GM18909 (cell line): Measurements from ENCODE around the gene TMEM174.
A peak's percentile ranks its signal among the peaks of the same experiment; 100 is the strongest.
"Not testable (repeated sequence)": the region's sequence is repeated elsewhere in the genome, so short reads cannot be mapped to it uniquely, and the experiment has no call there.

ENCODE experiments used
- ATAC-seq: cut with Tn5 transposase; IDR thresholded peaks from one replicate; pipeline ENCODE4 v1.9.1; 2021; ENCODE audit warnings: mild to moderate bottlenecking; ENCODE audit not compliant: unreplicated experiment, poor library complexity

TMEM174 gene

GRCh38 chr5:73188764-73189531 is 16.0 kb downstream of the TMEM174 start:
- ATAC-seq, result no peak

- ATAC-seq, result no peak
These were observed 16.9 kb downstream of the TMEM174 start for GRCh38 chr5:73189871-73190376.

GRCh38 chr5:73192370-73192769 is 19.4 kb downstream of the TMEM174 start:
- no peak for ATAC-seq

GRCh38 chr5:73193592-73193991 is 20.6 kb downstream of the TMEM174 start:
- ATAC-seq, result no peak

GRCh38 chr5:73196201-73196600 is 23.2 kb downstream of the TMEM174 start:
- ATAC-seq, result no peak

GRCh38 chr5:73197637-73198257 is 24.8 kb downstream of the TMEM174 start:
- no peak for ATAC-seq

- ATAC-seq, result no peak
These were observed 26.0 kb downstream of the TMEM174 start for GRCh38 chr5:73198833-73199592.

GRCh38 chr5:73199671-73200070 is 26.7 kb downstream of the TMEM174 start:
- ATAC-seq, result no peak

GRCh38 chr5:73201547-73202513 is 28.8 kb downstream of the TMEM174 start:
- peak; percentile 79 for ATAC-seq

- ATAC-seq, result no peak
These were observed 31.3 kb downstream of the TMEM174 start for GRCh38 chr5:73204332-73204731.

- no peak for ATAC-seq
These were observed 31.7 kb downstream of the TMEM174 start for GRCh38 chr5:73204733-73205132.

- no peak for ATAC-seq
These were observed 32.3 kb downstream of the TMEM174 start for GRCh38 chr5:73205305-73205704.

- ATAC-seq, result not testable (repeated sequence)
These were observed 34.2 kb downstream of the TMEM174 start for GRCh38 chr5:73207239-73207638.

- not testable (repeated sequence) for ATAC-seq
These were observed 36.1 kb downstream of the TMEM174 start for GRCh38 chr5:73209075-73209474.

- not testable (repeated sequence) for ATAC-seq
These were observed 39.7 kb downstream of the TMEM174 start for GRCh38 chr5:73212693-73213092.

GRCh38 chr5:73213566-73213998 is 40.6 kb downstream of the TMEM174 start:
- no peak for ATAC-seq

- no peak for ATAC-seq
These were observed 41.3 kb downstream of the TMEM174 start for GRCh38 chr5:73214306-73214705.

GRCh38 chr5:73214996-73215395 is 42.0 kb downstream of the TMEM174 start:
- ATAC-seq, result no peak

GRCh38 chr5:73215531-73215890 is 42.5 kb downstream of the TMEM174 start:
- no peak for ATAC-seq
